Measurements from ENCODE around the gene DYNLT4. TPM values are rescaled to one million over a fixed set of nuclear protein-coding genes. Genes with fewer than 3 reads are reported as not detected.

Gene DYNLT4
- total and polyA plus RNA-seq, 12 donors = 0.51 to 2.0 (median 0.71) TPM; not detected in 2

GRCh38 chr1:44835738-44836675, 28.9 kb upstream of the DYNLT4 start:
- 64 to 69% methylated on average over 23 of the region's 23 CpGs for WGBS, 2 donors
- H3K9me3 ChIP-seq = no peaks in the 10 kb centered on the region
- no peak overlapping the region for H3K4me3 ChIP-seq
- H3K27me3 ChIP-seq = no peaks in the 10 kb centered on the region
- intact Hi-C loops (cut with DNase I) = loop anchor here in 7 of 10 donors (2.0 to 10.0 kb wide), 10 partner anchors 34 to 469 kb away; partner anchors contain the start of genes HECTD3 (in 4 of the 7), UROD (in 3 of the 7), BEST4 (in 2 of the 7) and EIF2B3 (in 2 of the 7)
- DNase-seq (peak; percentile 85 to 87), ATAC-seq (peak; percentile 78 to 89 (median 84))
- peak overlapping the region in 1 of 10 donors; percentile 8 for H3K27ac ChIP-seq
- TF ChIP-seq CTCF (IDR thresholded peaks at IDR 0.05) = peak; percentile 74 to 96 (median 86)
- H3K4me1 ChIP-seq = peaks cover 0 to 19% (median 0%) of the 10 kb centered on the region in 9 donors
- H3K36me3 ChIP-seq = no peaks in the 10 kb centered on the region

GRCh38 chr1:44834328-44834727, 27.2 kb upstream of the DYNLT4 start:
- H3K27me3 ChIP-seq = no peaks in the 10 kb centered on the region
- H3K36me3 ChIP-seq = no peaks in the 10 kb centered on the region
- no peak for TF ChIP-seq CTCF (IDR thresholded peaks at IDR 0.05)
- 58 to 68% methylated on average over 7 of the region's 7 CpGs for WGBS, 2 donors
- H3K4me1 ChIP-seq = peaks cover 0 to 29% (median 0%) of the 10 kb centered on the region in 9 donors
- intact Hi-C loops (cut with DNase I) = loop anchor here in 7 of 10 donors (2.0 to 10.0 kb wide), 8 partner anchors 42 to 470 kb away; partner anchors contain the start of genes BEST4 (in 3 of the 7), HECTD3 (in 2 of the 7), EIF2B3 (in 1 of the 7) and UROD (in 1 of the 7)
- no peaks in the 10 kb centered on the region for H3K9me3 ChIP-seq
- ATAC-seq (no peak), DNase-seq (no peak)
- H3K27ac ChIP-seq = no peak overlapping the region
- no peak overlapping the region for H3K4me3 ChIP-seq

- no peak for TF ChIP-seq CTCF (IDR thresholded peaks at IDR 0.05)
- no peaks in the 10 kb centered on the region for H3K36me3 ChIP-seq
- no peak overlapping the region for H3K4me3 ChIP-seq
- DNase-seq (no peak), ATAC-seq (no peak)
- no peak overlapping the region for H3K27ac ChIP-seq
- H3K4me1 ChIP-seq = peaks cover 0 to 30% (median 0%) of the 10 kb centered on the region in 9 donors
- H3K27me3 ChIP-seq = no peaks in the 10 kb centered on the region
- no peaks in the 10 kb centered on the region for H3K9me3 ChIP-seq
- WGBS, 2 donors = 75 to 77% methylated on average over 13 of the region's 13 CpGs
- intact Hi-C loops (cut with DNase I) = loop anchor here in 7 of 10 donors (5.0 to 10.0 kb wide), 7 partner anchors 40 to 473 kb away; partner anchors contain the start of genes BEST4 (in 3 of the 7), EIF2B3 (in 1 of the 7), HECTD3 (in 1 of the 7) and UROD (in 1 of the 7)
Observed at GRCh38 chr1:44832056-44832705, 25.0 kb upstream of the DYNLT4 start.

GRCh38 chr1:44831516-44831915, 24.4 kb upstream of the DYNLT4 start:
- WGBS, 2 donors = 56 to 63% methylated on average over 9 of the region's 9 CpGs
- TF ChIP-seq CTCF (IDR thresholded peaks at IDR 0.05) = no peak
- Histone ChIP-seq H3K4me1 (peaks cover 0 to 37% (median 6%) of the 10 kb centered on the region in 9 donors), H3K36me3 (no peaks in the 10 kb centered on the region), H3K4me3 (no peak overlapping the region), H3K27me3 (no peaks in the 10 kb centered on the region), H3K27ac (no peak overlapping the region), H3K9me3 (no peaks in the 10 kb centered on the region)
- intact Hi-C loops (cut with DNase I) = loop anchor here in 7 of 10 donors (5.0 to 10.0 kb wide), 7 partner anchors 39 to 473 kb away; partner anchors contain the start of genes BEST4 (in 3 of the 7), EIF2B3 (in 1 of the 7), HECTD3 (in 1 of the 7) and UROD (in 1 of the 7)
- no peak for DNase-seq
- ATAC-seq = no peak

Measured in heart right ventricle (tissue), 16 donors.